ENCODE measurements around the gene ALPL. TPM values are rescaled to one million over a fixed set of nuclear protein-coding genes. Genes with fewer than 3 reads are reported as not detected.

ALPL gene
- total and polyA plus RNA-seq, 10 of the 15 experiments (the other 5 are each of a cell fraction or from before 2014, with no cell fraction given), result 0.07 to 0.59 (median 0.31) TPM; not detected in 2

GRCh38 chr1:21559788-21560567, 50.8 kb downstream of the ALPL start:
- no peak for DNase-seq (ENCODE audit: low read depth, low spot score)
- H3K4me3 ChIP-seq, result no peak overlapping the region
- no peak for ATAC-seq
- no peak overlapping the region for H3K4me2 ChIP-seq (ENCODE audit: control insufficient read depth, insufficient read depth)
- CTCF ChIA-PET, result interaction anchor here (0.6 kb wide), 1 partner anchor 72 kb away, joined by 3 read pairs; no protein-coding TSS in a partner anchor
- no peaks in the 10 kb centered on the region for H4K20me1 ChIP-seq (ENCODE audit: control insufficient read depth, insufficient read depth)
- no peaks in the 10 kb centered on the region for H3K79me2 ChIP-seq (ENCODE audit: control insufficient read depth, insufficient read depth, low read length)
- TF ChIP-seq CREM (IDR thresholded peaks at IDR 0.05; ENCODE audit: low read depth), result no peak
- no peak for TF ChIP-seq RAD21 (IDR thresholded peaks at IDR 0.05; ENCODE audit: insufficient read depth, low read depth, low read length)
- no peak for TF ChIP-seq SMARCA5 (IDR thresholded peaks at IDR 0.05)
- no peak for TF ChIP-seq JUNB (IDR thresholded peaks at IDR 0.05)
- no peak for TF ChIP-seq ZNF622 (IDR thresholded peaks at IDR 0.05)
- no peak for TF ChIP-seq ESRRA (IDR thresholded peaks at IDR 0.05; ENCODE audit: low read length)
- no peak for TF ChIP-seq CEBPB (IDR thresholded peaks at IDR 0.05; ENCODE audit: borderline replicate concordance in 1 of 2, low read depth in 2 of 2, low read length in 2 of 2)
- no peak for TF ChIP-seq MYC (IDR thresholded peaks at IDR 0.05; ENCODE audit: insufficient read depth, insufficient read length, insufficient replicate concordance, low read length, severe bottlenecking)
- TF ChIP-seq NRF1 (conservative IDR thresholded peaks at IDR 0.05; ENCODE audit: low read depth, low read length), result no peak
- TF ChIP-seq LARP7 (IDR thresholded peaks at IDR 0.05), result no peak
- no peak for TF ChIP-seq KDM1A (IDR thresholded peaks at IDR 0.05; ENCODE audit: borderline replicate concordance)
- no peak for TF ChIP-seq FOXM1 (IDR thresholded peaks at IDR 0.05; ENCODE audit: low read depth, low read length)
- no peak for TF ChIP-seq CREB1 (IDR thresholded peaks at IDR 0.05; ENCODE audit: low read depth)
- TF ChIP-seq MTA3 (IDR thresholded peaks at IDR 0.05; ENCODE audit: borderline replicate concordance, low read length), result no peak
- TF ChIP-seq NFIC (IDR thresholded peaks at IDR 0.05; ENCODE audit: low read depth, low read length), result no peak
- H3K4me1 ChIP-seq (ENCODE audit: control insufficient read depth, insufficient read depth, low read length), result no peaks in the 10 kb centered on the region
- in situ Hi-C loops (cut with MboI), result no loop called here
- SMC1A ChIA-PET (ENCODE audit: uncharacterized antibody, unreplicated experiment), result interaction anchor here (1.1 kb wide), 1 partner anchor 65 kb away, joined by 3 read pairs; no protein-coding TSS in a partner anchor
- intact Hi-C loops (cut with micrococcal nuclease; ENCODE audit: unreplicated experiment), result no loop called here
- no peaks in the 10 kb centered on the region for H3K36me3 ChIP-seq (ENCODE audit: control insufficient read depth in 2 of 2, insufficient read depth in 2 of 2, low read length in 1 of 2)
- no peak overlapping the region for H3K27ac ChIP-seq (ENCODE audit: control insufficient read depth, insufficient read depth)
- RAD21 ChIA-PET (ENCODE audit: unreplicated experiment), result interaction anchor here (1.1 kb wide), 1 partner anchor 24 kb away, joined by 3 read pairs; no protein-coding TSS in a partner anchor
- no peak for FAIRE-seq
- H3K9ac ChIP-seq (ENCODE audit: control insufficient read depth, insufficient read depth, low read length), result no peak overlapping the region
- no peaks in the 10 kb centered on the region; a peak in 1 of 4 replicates for H3K27me3 ChIP-seq (replicated peaks in 1 of 2; ENCODE audit: control insufficient read depth in 2 of 2, insufficient read depth in 2 of 2, low read length in 1 of 2)
- POLR2A ChIA-PET, result no interaction called here
- H3K9me3 ChIP-seq (replicated peaks; ENCODE audit: control insufficient read depth, insufficient read depth, low read length), result no peaks in the 10 kb centered on the region
- WGBS (ENCODE audit: insufficient coverage, insufficient replicate concordance, low lambda C conversion rate, missing lambda C conversion rate), result 6% methylated on average over 5 of the region's 5 CpGs
- no peak overlapping the region for H2AFZ ChIP-seq (ENCODE audit: control insufficient read depth, low read depth, low read length)
- BruUV-seq (replicated peaks), result no TSS peak

Measured in GM12878 (cell line).